ENCODE results near the gene SOWAHB.

SOWAHB gene

DNA sequence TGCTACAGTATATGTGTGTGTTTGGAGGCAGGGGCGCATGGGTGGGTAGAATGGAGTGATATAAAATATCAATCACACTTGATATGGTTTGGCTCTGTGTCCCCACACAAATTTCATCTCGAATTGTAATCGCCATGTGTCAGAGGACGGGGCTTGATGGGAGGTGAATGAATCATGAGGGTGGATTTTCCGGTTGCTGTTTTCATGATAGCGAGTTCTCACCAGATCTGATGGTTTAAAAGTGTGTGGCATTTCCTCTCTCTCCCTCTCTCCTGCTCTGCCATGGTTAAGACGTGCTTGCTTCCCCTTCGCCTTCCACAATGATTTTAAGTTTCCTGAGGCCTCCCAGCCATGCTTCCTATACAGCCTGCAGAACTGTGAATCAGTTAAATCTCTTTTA, 14.8 kb downstream of the SOWAHB start:
- H3K9me3 ChIP-seq (ENCODE audit: control insufficient read depth, insufficient read depth, low read depth, low read length): no peaks in the 10 kb centered on the region
- H3K4me1 ChIP-seq (ENCODE audit: control insufficient read depth, insufficient read depth, low read length): no peaks in the 10 kb centered on the region
- TF ChIP-seq ZNF76 (tag by site-specific recombination; IDR thresholded peaks at IDR 0.05; ENCODE audit: borderline replicate concordance, low read depth) (no peak), ZNF138 (tag by site-specific recombination; IDR thresholded peaks at IDR 0.05; ENCODE audit: borderline replicate concordance) (no peak), FEZF1 (tag by site-specific recombination; IDR thresholded peaks at IDR 0.05) (no peak), ZNF629 (tag by site-specific recombination; IDR thresholded peaks at IDR 0.05) (no peak), ZXDB (tag by site-specific recombination; IDR thresholded peaks at IDR 0.05) (no peak), ZNF48 (tag by site-specific recombination; IDR thresholded peaks at IDR 0.05) (no peak), ZBTB48 (tag by site-specific recombination; IDR thresholded peaks at IDR 0.05) (no peak)
- TF ChIP-seq, protein P1, sequence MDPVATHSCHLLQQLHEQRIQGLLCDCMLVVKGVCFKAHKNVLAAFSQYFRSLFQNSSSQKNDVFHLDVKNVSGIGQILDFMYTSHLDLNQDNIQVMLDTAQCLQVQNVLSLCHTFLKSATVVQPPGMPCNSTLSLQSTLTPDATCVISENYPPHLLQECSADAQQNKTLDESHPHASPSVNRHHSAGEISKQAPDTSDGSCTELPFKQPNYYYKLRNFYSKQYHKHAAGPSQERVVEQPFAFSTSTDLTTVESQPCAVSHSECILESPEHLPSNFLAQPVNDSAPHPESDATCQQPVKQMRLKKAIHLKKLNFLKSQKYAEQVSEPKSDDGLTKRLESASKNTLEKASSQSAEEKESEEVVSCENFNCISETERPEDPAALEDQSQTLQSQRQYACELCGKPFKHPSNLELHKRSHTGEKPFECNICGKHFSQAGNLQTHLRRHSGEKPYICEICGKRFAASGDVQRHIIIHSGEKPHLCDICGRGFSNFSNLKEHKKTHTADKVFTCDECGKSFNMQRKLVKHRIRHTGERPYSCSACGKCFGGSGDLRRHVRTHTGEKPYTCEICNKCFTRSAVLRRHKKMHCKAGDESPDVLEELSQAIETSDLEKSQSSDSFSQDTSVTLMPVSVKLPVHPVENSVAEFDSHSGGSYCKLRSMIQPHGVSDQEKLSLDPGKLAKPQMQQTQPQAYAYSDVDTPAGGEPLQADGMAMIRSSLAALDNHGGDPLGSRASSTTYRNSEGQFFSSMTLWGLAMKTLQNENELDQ (tag by site-specific recombination; IDR thresholded peaks at IDR 0.05; ENCODE audit: low read depth): no peak
- TF ChIP-seq, protein P2, sequence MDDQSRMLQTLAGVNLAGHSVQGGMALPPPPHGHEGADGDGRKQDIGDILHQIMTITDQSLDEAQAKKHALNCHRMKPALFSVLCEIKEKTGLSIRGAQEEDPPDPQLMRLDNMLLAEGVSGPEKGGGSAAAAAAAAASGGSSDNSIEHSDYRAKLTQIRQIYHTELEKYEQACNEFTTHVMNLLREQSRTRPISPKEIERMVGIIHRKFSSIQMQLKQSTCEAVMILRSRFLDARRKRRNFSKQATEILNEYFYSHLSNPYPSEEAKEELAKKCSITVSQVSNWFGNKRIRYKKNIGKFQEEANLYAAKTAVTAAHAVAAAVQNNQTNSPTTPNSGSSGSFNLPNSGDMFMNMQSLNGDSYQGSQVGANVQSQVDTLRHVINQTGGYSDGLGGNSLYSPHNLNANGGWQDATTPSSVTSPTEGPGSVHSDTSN (CRISPR knock-in tag; IDR thresholded peaks at IDR 0.05): no peak
- TF ChIP-seq, protein P3, sequence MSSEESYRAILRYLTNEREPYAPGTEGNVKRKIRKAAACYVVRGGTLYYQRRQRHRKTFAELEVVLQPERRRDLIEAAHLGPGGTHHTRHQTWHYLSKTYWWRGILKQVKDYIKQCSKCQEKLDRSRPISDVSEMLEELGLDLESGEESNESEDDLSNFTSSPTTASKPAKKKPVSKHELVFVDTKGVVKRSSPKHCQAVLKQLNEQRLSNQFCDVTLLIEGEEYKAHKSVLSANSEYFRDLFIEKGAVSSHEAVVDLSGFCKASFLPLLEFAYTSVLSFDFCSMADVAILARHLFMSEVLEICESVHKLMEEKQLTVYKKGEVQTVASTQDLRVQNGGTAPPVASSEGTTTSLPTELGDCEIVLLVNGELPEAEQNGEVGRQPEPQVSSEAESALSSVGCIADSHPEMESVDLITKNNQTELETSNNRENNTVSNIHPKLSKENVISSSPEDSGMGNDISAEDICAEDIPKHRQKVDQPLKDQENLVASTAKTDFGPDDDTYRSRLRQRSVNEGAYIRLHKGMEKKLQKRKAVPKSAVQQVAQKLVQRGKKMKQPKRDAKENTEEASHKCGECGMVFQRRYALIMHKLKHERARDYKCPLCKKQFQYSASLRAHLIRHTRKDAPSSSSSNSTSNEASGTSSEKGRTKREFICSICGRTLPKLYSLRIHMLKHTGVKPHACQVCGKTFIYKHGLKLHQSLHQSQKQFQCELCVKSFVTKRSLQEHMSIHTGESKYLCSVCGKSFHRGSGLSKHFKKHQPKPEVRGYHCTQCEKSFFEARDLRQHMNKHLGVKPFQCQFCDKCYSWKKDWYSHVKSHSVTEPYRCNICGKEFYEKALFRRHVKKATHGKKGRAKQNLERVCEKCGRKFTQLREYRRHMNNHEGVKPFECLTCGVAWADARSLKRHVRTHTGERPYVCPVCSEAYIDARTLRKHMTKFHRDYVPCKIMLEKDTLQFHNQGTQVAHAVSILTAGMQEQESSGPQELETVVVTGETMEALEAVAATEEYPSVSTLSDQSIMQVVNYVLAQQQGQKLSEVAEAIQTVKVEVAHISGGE (tag by site-specific recombination; conservative IDR thresholded peaks at IDR 0.05; ENCODE audit: low read depth): no peak
- TF ChIP-seq, protein P4, sequence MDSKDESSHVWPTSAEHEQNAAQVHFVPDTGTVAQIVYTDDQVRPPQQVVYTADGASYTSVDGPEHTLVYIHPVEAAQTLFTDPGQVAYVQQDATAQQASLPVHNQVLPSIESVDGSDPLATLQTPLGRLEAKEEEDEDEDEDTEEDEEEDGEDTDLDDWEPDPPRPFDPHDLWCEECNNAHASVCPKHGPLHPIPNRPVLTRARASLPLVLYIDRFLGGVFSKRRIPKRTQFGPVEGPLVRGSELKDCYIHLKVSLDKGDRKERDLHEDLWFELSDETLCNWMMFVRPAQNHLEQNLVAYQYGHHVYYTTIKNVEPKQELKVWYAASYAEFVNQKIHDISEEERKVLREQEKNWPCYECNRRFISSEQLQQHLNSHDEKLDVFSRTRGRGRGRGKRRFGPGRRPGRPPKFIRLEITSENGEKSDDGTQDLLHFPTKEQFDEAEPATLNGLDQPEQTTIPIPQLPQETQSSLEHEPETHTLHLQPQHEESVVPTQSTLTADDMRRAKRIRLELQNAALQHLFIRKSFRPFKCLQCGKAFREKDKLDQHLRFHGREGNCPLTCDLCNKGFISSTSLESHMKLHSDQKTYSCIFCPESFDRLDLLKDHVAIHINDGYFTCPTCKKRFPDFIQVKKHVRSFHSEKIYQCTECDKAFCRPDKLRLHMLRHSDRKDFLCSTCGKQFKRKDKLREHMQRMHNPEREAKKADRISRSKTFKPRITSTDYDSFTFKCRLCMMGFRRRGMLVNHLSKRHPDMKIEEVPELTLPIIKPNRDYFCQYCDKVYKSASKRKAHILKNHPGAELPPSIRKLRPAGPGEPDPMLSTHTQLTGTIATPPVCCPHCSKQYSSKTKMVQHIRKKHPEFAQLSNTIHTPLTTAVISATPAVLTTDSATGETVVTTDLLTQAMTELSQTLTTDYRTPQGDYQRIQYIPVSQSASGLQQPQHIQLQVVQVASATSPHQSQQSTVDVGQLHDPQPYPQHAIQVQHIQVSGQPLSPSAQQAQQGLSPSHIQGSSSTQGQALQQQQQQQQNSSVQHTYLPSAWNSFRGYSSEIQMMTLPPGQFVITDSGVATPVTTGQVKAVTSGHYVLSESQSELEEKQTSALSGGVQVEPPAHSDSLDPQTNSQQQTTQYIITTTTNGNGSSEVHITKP (tag by site-specific recombination; IDR thresholded peaks at IDR 0.05): no peak
- CTCF ChIA-PET: interaction anchor here (0.6 kb wide), 1 partner anchor 138 kb away, joined by 3 read pairs; no protein-coding TSS in a partner anchor
- H3K36me3 ChIP-seq (ENCODE audit: control insufficient read depth in 2 of 2, insufficient read depth in 1 of 2, low read length in 2 of 2): no peaks in the 10 kb centered on the region
- H3K27ac ChIP-seq (ENCODE audit: extremely low read depth, low read depth, low read length): no peak overlapping the region
- POLR2A ChIA-PET: no interaction called here
- H3K4me3 ChIP-seq (ENCODE audit: low read depth, low read length): no peak overlapping the region

DNA sequence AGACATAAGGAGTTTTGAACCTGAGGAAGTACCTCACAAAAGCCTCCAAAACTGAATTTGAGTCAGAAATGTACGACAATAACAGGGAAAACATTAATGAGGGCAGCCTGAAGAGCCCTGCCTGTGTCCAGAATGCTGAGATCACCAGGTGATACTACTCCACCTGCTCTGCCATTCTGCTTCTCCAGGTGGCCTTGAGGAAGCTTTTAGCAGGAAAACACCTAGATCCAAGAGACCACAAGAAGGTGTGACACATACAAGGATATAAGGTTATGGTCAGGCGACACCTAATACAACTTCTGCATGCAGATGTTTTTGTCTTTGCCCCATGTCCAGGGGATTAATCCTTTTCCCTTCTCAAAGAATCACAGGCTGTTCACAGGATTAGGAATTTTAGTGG, 15.3 kb downstream of the SOWAHB start:
- POLR2A ChIA-PET: no interaction called here
- Histone ChIP-seq H3K36me3 (ENCODE audit: control insufficient read depth in 2 of 2, insufficient read depth in 1 of 2, low read length in 2 of 2) (no peaks in the 10 kb centered on the region), H3K4me1 (ENCODE audit: control insufficient read depth, insufficient read depth, low read length) (no peaks in the 10 kb centered on the region), H3K9me3 (ENCODE audit: control insufficient read depth, insufficient read depth, low read depth, low read length) (no peaks in the 10 kb centered on the region), H3K27ac (ENCODE audit: extremely low read depth, low read depth, low read length) (no peak overlapping the region), H3K4me3 (ENCODE audit: low read depth, low read length) (no peak overlapping the region)
- CTCF ChIA-PET: no interaction called here
- TF ChIP-seq ZNF670 (tag by site-specific recombination; IDR thresholded peaks at IDR 0.05; ENCODE audit: low read depth): no peak
- TF ChIP-seq SP7 (tag by site-specific recombination; IDR thresholded peaks at IDR 0.05): no peak
- no peak for TF ChIP-seq YY2 (tag by site-specific recombination; IDR thresholded peaks at IDR 0.05)
- no peak for TF ChIP-seq ZNF830 (tag by site-specific recombination; IDR thresholded peaks at IDR 0.05; ENCODE audit: low read depth)
- TF ChIP-seq ZNF549 (tag by site-specific recombination; IDR thresholded peaks at IDR 0.05): no peak
- TF ChIP-seq ZNF221 (tag by site-specific recombination; IDR thresholded peaks at IDR 0.05; ENCODE audit: borderline replicate concordance): no peak
- TF ChIP-seq KLF16 (tag by site-specific recombination; IDR thresholded peaks at IDR 0.05): no peak
- TF ChIP-seq, protein P4 (tag by site-specific recombination; IDR thresholded peaks at IDR 0.05): no peak
- TF ChIP-seq, protein P5, sequence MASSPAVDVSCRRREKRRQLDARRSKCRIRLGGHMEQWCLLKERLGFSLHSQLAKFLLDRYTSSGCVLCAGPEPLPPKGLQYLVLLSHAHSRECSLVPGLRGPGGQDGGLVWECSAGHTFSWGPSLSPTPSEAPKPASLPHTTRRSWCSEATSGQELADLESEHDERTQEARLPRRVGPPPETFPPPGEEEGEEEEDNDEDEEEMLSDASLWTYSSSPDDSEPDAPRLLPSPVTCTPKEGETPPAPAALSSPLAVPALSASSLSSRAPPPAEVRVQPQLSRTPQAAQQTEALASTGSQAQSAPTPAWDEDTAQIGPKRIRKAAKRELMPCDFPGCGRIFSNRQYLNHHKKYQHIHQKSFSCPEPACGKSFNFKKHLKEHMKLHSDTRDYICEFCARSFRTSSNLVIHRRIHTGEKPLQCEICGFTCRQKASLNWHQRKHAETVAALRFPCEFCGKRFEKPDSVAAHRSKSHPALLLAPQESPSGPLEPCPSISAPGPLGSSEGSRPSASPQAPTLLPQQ (tag by site-specific recombination; IDR thresholded peaks at IDR 0.05): no peak

Data from HEK293 (cell line).